A549 (cell line): ENCODE data around the gene MCTS1. TPM values are rescaled to one million over a fixed set of nuclear protein-coding genes. Genes with fewer than 3 reads are reported as not detected.

Source experiments
- ATAC-seq, 2 experiments: fragments of 200-7000 bp in 1 of 2; fragments of >200 bp in 1 of 2; cut with Nextera tagmentation in 1 of 2; cut with Tn5 transposase in 1 of 2; 3 replicates each; pipeline versions ENCODE4 v1.8.0 to v1.9.1; 2018 to 2020; ENCODE audit warnings: mild to moderate bottlenecking in 1 of 2, moderate library complexity in 1 of 2
- CTCF ChIA-PET: fragments of 300-600 bp; sonication (Branson Sonifier 250); formaldehyde crosslinking; extraction: SDS; loops from one replicate; lab custom pipeline; 2021; ENCODE audit warnings: antibody characterized with exemption, inconsistent platforms; lab: Yijun Ruan, JAX
- POLR2A ChIA-PET: fragments of 350-600 bp; formaldehyde crosslinking; extraction: SDS; loops from one replicate; lab custom pipeline; 2021; ENCODE audit warnings: antibody characterized with exemption, inconsistent platforms; lab: Yijun Ruan, JAX
- DNase-seq, 2 experiments: peaks; one replicate each; pipeline versions ENCODE4 v3.0.0 to v3.0.0-alpha.2; 2011 to 2016; ENCODE audit warnings: low read depth in 1 of 2, low spot score in 1 of 2
- FAIRE-seq: peaks from 2 replicates; lab custom pipeline; 2011; peaks lifted over from hg19 to GRCh38; lab: Jason Lieb, UNC
- H3K27ac ChIP-seq, 2 experiments: fragments of >200 bp; sonication (Bioruptor Twin); formaldehyde crosslinking; 3 replicates each; pipeline ENCODE4 v1.5.1; 2016 to 2017
- H3K4me1 ChIP-seq: fragments of >200 bp; sonication (Bioruptor Twin); formaldehyde crosslinking; 3 replicates; pipeline ENCODE4 v1.6.1; 2016
- H3K4me2 ChIP-seq: fragments of >200 bp; sonication (Bioruptor Twin); formaldehyde crosslinking; 3 replicates; pipeline ENCODE4 v1.6.1; 2016
- H3K4me3 ChIP-seq: fragments of >200 bp; sonication (Bioruptor Twin); formaldehyde crosslinking; 3 replicates; pipeline ENCODE4 v1.5.1; 2016
- H3K9me3 ChIP-seq: fragments of >200 bp; sonication (Bioruptor Twin); formaldehyde crosslinking; 3 replicates; pipeline ENCODE4 v1.6.1; 2016
- BHLHE40 ChIP-seq: IDR thresholded peaks from 2 replicates; pipeline ENCODE4 v1.6.1; 2012; ENCODE audit warnings: low read depth, low read length, inconsistent platforms
- CBX8 ChIP-seq: fragments of 200-600 bp; sonication (generic); IDR thresholded peaks from 2 replicates; pipeline ENCODE4 v1.6.1; 2016
- CHD4 ChIP-seq: fragments of 200-600 bp; sonication (generic); IDR thresholded peaks from 2 replicates; pipeline ENCODE4 v1.6.1; 2016; ENCODE audit warnings: antibody characterized with exemption, mild to moderate bottlenecking, borderline replicate concordance
- EHF ChIP-seq: fragments of 250-450 bp; sonication (Bioruptor Pico); IDR thresholded peaks from 2 replicates; pipeline ENCODE4 v1.5.0; 2020; ENCODE audit warnings: mild to moderate bottlenecking
- EHMT2 ChIP-seq: fragments of 200-600 bp; sonication (generic); IDR thresholded peaks from 2 replicates; pipeline ENCODE4 v1.6.1; 2016; ENCODE audit warnings: antibody characterized with exemption, low read depth, mild to moderate bottlenecking, moderate library complexity
- EP300 ChIP-seq, 2 experiments: fragments of >200 bp; sonication (Bioruptor Twin); formaldehyde crosslinking; IDR thresholded peaks; 2 replicates in 1 of 2; 3 replicates in 1 of 2; pipeline ENCODE4 v1.6.1; 2016 to 2017
- FOSB ChIP-seq: fragments of 250-450 bp; sonication (Bioruptor Pico); IDR thresholded peaks from 2 replicates; pipeline ENCODE4 v1.5.0; 2020; ENCODE audit warnings: mild to moderate bottlenecking, moderate library complexity
- FOXS1 ChIP-seq: fragments of 250-450 bp; sonication (Bioruptor Pico); IDR thresholded peaks from 2 replicates; pipeline ENCODE4 v1.5.0; 2020; ENCODE audit warnings: mild to moderate bottlenecking, moderate library complexity
- HOXA7 ChIP-seq: fragments of 250-450 bp; sonication (Bioruptor Pico); IDR thresholded peaks from 2 replicates; pipeline ENCODE4 v1.5.0; 2020; ENCODE audit warnings: mild to moderate bottlenecking, moderate library complexity
- HOXB5 ChIP-seq: fragments of 250-450 bp; sonication (Bioruptor Pico); IDR thresholded peaks from 2 replicates; pipeline ENCODE4 v1.5.0; 2020; ENCODE audit warnings: mild to moderate bottlenecking, moderate library complexity
- JUN ChIP-seq, 2 experiments: fragments of >200 bp; sonication (Bioruptor Twin); formaldehyde crosslinking; IDR thresholded peaks; 2 replicates in 1 of 2; 3 replicates in 1 of 2; pipeline ENCODE4 v1.6.1; 2016 to 2017
- JUNB ChIP-seq: fragments of >200 bp; sonication (Bioruptor Twin); formaldehyde crosslinking; IDR thresholded peaks from 2 replicates; pipeline ENCODE4 v1.6.1; 2016
- KDM1A ChIP-seq: fragments of 200-600 bp; sonication (generic); IDR thresholded peaks from 2 replicates; pipeline ENCODE4 v1.6.1; 2016; ENCODE audit warnings: low read depth, mild to moderate bottlenecking
- KDM5A ChIP-seq: fragments of 200-600 bp; sonication (generic); IDR thresholded peaks from 2 replicates; pipeline ENCODE4 v1.6.1; 2016; ENCODE audit warnings: antibody characterized with exemption, mild to moderate bottlenecking
- MAFK ChIP-seq: fragments of 450-650 bp; IDR thresholded peaks from 2 replicates; pipeline ENCODE4 v1.6.1; 2014; ENCODE audit not compliant: partially characterized antibody
- NFE2L2 ChIP-seq: fragments of 150-350 bp; conservative IDR thresholded peaks from 2 replicates; pipeline ENCODE4 v1.6.1; 2014; ENCODE audit warnings: low read length
- PBX3 ChIP-seq: IDR thresholded peaks from 2 replicates; pipeline ENCODE4 v1.6.1; 2012
- PHF8 ChIP-seq: fragments of 200-600 bp; sonication (generic); IDR thresholded peaks from 2 replicates; pipeline ENCODE4 v1.6.1; 2016; ENCODE audit warnings: low read depth, mild to moderate bottlenecking, antibody characterized with exemption, moderate library complexity, borderline replicate concordance
- POLR2A ChIP-seq: IDR thresholded peaks from 2 replicates; pipeline ENCODE4 v1.6.1; 2012; ENCODE audit warnings: mild to moderate bottlenecking, low read length
- RAD21 ChIP-seq, 2 experiments: fragments of >200 bp in 1 of 2; sonication (Bioruptor Twin) in 1 of 2; formaldehyde crosslinking in 1 of 2; IDR thresholded peaks in 1 of 2; conservative IDR thresholded peaks in 1 of 2; 2 replicates in 1 of 2; 3 replicates in 1 of 2; pipeline ENCODE4 v1.6.1; 2012 to 2018; ENCODE audit warnings: inconsistent platforms in 1 of 2
- RARB ChIP-seq: fragments of 250-450 bp; sonication (Bioruptor Pico); IDR thresholded peaks from 2 replicates; pipeline ENCODE4 v1.8.0; 2021; ENCODE audit warnings: mild to moderate bottlenecking, moderate library complexity
- RNF2 ChIP-seq: fragments of 200-600 bp; sonication (generic); IDR thresholded peaks from 2 replicates; pipeline ENCODE4 v1.6.1; 2016; ENCODE audit warnings: low read depth, mild to moderate bottlenecking, antibody characterized with exemption, moderate library complexity, borderline replicate concordance
- SREBF2 ChIP-seq: fragments of 450-650 bp; IDR thresholded peaks from 2 replicates; pipeline ENCODE4 v1.6.1; 2014; ENCODE audit warnings: mild to moderate bottlenecking, moderate library complexity
- WGBS: methylation state at CpG from one replicate; pipeline ENCODE4 v1.1.6; 2017; ENCODE audit errors: missing lambda C conversion rate; 5-methylcytosine and 5-hydroxymethylcytosine counted together
- polyA plus RNA-seq, 4 experiments: library from polyadenylated mRNA; depleted of rRNA in 3 of 4; stranded (reverse); fragments of >200 nt; fragmentation: RNase III in 1 of 4; extraction: RNeasy Plus Mini Kit Qiagen cat#74134 plus additional on column Dnase treatment in 1 of 4; gene quantifications; 2 replicates in 3 of 4; 3 replicates in 1 of 4; pipeline ENCODE4 v1.2.3, GENCODE V29; 2011 to 2017
- TF ChIP-seq, protein P1 (sequence below): IDR thresholded peaks from 2 replicates; pipeline ENCODE4 v1.6.1; 2012
- TF ChIP-seq, protein P2 (sequence below): fragments of >200 bp; sonication (Bioruptor Twin); formaldehyde crosslinking; IDR thresholded peaks from 2 replicates; pipeline ENCODE4 v1.6.1; 2016

Gene MCTS1
- polyA plus RNA-seq, 2 of the 4 experiments (the other 2 are of a cell fraction) = 94.5 to 163 TPM

- TF ChIP-seq KDM1A (no peak), SREBF2 (no peak), FOXS1 (CRISPR knock-in tag) (no peak), FOSB (CRISPR knock-in tag) (no peak), HOXB5 (no peak), HOXA7 (CRISPR knock-in tag) (peak; percentile 24; the same call in 1 of the 2 replicates), RAD21 (conservative IDR thresholded peaks at IDR 0.05 in 1 of 2, IDR thresholded peaks at IDR 0.05 in 1 of 2) (no peak), JUN (IDR thresholded peaks at IDR 0.05) (0 out of 5 replicates have a peak, but pooled peaks of 1 of the 2 experiments have one; percentile 10), KDM5A (no peak), RARB (CRISPR knock-in tag) (no peak), MAFK (no peak)
- TF ChIP-seq, protein P1, sequence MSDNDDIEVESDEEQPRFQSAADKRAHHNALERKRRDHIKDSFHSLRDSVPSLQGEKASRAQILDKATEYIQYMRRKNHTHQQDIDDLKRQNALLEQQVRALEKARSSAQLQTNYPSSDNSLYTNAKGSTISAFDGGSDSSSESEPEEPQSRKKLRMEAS = no peak
- no peak for ATAC-seq
- Histone ChIP-seq H3K4me3 (peak overlapping the region; percentile 88), H3K27ac (peak overlapping the region; percentile 99 to 100), H3K4me1 (peaks cover 27% of the 10 kb centered on the region), H3K9me3 (no peaks in the 10 kb centered on the region), H3K4me2 (peak overlapping the region; percentile 92)
- POLR2A ChIA-PET = interaction anchor here (0.7 to 2.6 kb wide), 16 partner anchors 11 to 311 kb away, joined by 3 to 61 read pairs (median 5); partner anchors contain the start of genes C1GALT1C1, MCTS1 and ZBTB33
- no peak for DNase-seq
- WGBS = 15% methylated on average over 12 of the region's 12 CpGs
- CTCF ChIA-PET = interaction anchor here (0.8 to 2.1 kb wide), 3 partner anchors 11 to 102 kb away, joined by 3 to 6 read pairs (median 4); no protein-coding TSS in a partner anchor
- no peak for FAIRE-seq
These were observed 42.0 kb upstream of the MCTS1 start for GRCh38 chrX:120561634-120562568.

- no peak for TF ChIP-seq JUNB
- TF ChIP-seq CHD4 = no peak
- TF ChIP-seq POLR2A = no peak
- TF ChIP-seq EP300 (IDR thresholded peaks at IDR 0.05) = no peak
- TF ChIP-seq RNF2 = no peak
- no peak for TF ChIP-seq PBX3
- TF ChIP-seq NFE2L2 = no peak
- TF ChIP-seq EHMT2 = no peak
- no peak for TF ChIP-seq BHLHE40
- TF ChIP-seq JUN (IDR thresholded peaks at IDR 0.05) = no peak
- TF ChIP-seq EHF (CRISPR knock-in tag) = no peak
- no peak for TF ChIP-seq PHF8
- no peak for TF ChIP-seq CBX8
- TF ChIP-seq, protein P2, sequence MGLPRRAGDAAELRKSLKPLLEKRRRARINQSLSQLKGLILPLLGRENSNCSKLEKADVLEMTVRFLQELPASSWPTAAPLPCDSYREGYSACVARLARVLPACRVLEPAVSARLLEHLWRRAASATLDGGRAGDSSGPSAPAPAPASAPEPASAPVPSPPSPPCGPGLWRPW = no peak
- TF ChIP-seq, protein P1 = no peak
- ATAC-seq = no peak
- H3K27ac ChIP-seq = peak overlapping the region in 1 of 2 experiments; percentile 99; a peak in 2 of 6 replicates
- H3K4me3 ChIP-seq = no peak overlapping the region
- ChIA-PET CTCF (no interaction called here), POLR2A (interaction anchor here (2.6 kb wide), 1 partner anchor 42 kb away, joined by 61 read pairs; the partner anchor contains the start of gene MCTS1)
- 91% methylated on average over 2 of the region's 2 CpGs for WGBS
- H3K4me2 ChIP-seq = peak overlapping the region; percentile 92; the same call in 2 of the 3 replicates
- no peak for FAIRE-seq
- DNase-seq = no peak
- no peaks in the 10 kb centered on the region for H3K9me3 ChIP-seq
- peaks cover 25% of the 10 kb centered on the region for H3K4me1 ChIP-seq
These were observed 41.4 kb upstream of the MCTS1 start for GRCh38 chrX:120562569-120562926.
